Trophoblast cell (in vitro differentiated cells and primary cell): ENCODE measurements around the gene DDX42.

ENCODE experiments used
- DNase-seq, 2 donors: peaks; one replicate each; pipeline ENCODE4 v3.0.0-alpha.2; 2016
- H2AFZ ChIP-seq: 2 replicates; pipeline ENCODE4 v1.6.1; 2013; ENCODE audit warnings: low read length, moderate library complexity, mild to moderate bottlenecking; ENCODE audit not compliant: insufficient read depth, poor library complexity
- H2AK5ac ChIP-seq: 2 replicates; pipeline ENCODE4 v1.6.1; 2013; ENCODE audit warnings: mild to moderate bottlenecking, low read length
- H2BK120ac ChIP-seq: 2 replicates; pipeline ENCODE4 v1.6.1; 2013; ENCODE audit warnings: low read length, mild to moderate bottlenecking, moderate library complexity; ENCODE audit not compliant: insufficient read depth, poor library complexity
- H2BK12ac ChIP-seq: 2 replicates; pipeline ENCODE4 v1.6.1; 2013; ENCODE audit warnings: mild to moderate bottlenecking, low read length, moderate library complexity
- H2BK5ac ChIP-seq: 2 replicates; pipeline ENCODE4 v1.6.1; 2013; ENCODE audit warnings: low read length, low read depth, moderate library complexity, mild to moderate bottlenecking; ENCODE audit not compliant: poor library complexity
- H3K14ac ChIP-seq: 2 replicates; pipeline ENCODE4 v1.6.1; 2013; ENCODE audit warnings: mild to moderate bottlenecking, low read length
- H3K18ac ChIP-seq: 2 replicates; pipeline ENCODE4 v1.6.1; 2013; ENCODE audit warnings: mild to moderate bottlenecking, low read length
- H3K23ac ChIP-seq: 2 replicates; pipeline ENCODE4 v1.6.1; 2013; ENCODE audit warnings: low read length
- H3K27ac ChIP-seq: 2 replicates; pipeline ENCODE4 v1.5.1; 2013; ENCODE audit warnings: low read depth, mild to moderate bottlenecking, inconsistent platforms, low read length, moderate library complexity
- H3K27me3 ChIP-seq: 2 replicates; pipeline ENCODE4 v1.6.1; 2013; ENCODE audit warnings: inconsistent platforms, mild to moderate bottlenecking, low read length, moderate library complexity; ENCODE audit not compliant: insufficient read depth
- H3K36me3 ChIP-seq, 2 experiments: 1 replicate in 1 of 2; 2 replicates in 1 of 2; pipeline ENCODE4 v1.6.1; 2013; ENCODE audit warnings: low read length in 2 of 2, mild to moderate bottlenecking in 2 of 2, moderate library complexity in 1 of 2; ENCODE audit not compliant: insufficient read depth in 2 of 2, control insufficient read depth in 1 of 2
- H3K4ac ChIP-seq: 2 replicates; pipeline ENCODE4 v1.6.1; 2013; ENCODE audit warnings: low read depth, mild to moderate bottlenecking, low read length, moderate library complexity
- H3K4me1 ChIP-seq, 2 experiments: 1 replicate in 1 of 2; 2 replicates in 1 of 2; pipeline ENCODE4 v1.6.1; 2013; ENCODE audit warnings: low read length in 2 of 2, mild to moderate bottlenecking in 2 of 2, moderate library complexity in 1 of 2; ENCODE audit not compliant: insufficient read depth in 2 of 2, control insufficient read depth in 1 of 2
- H3K4me2 ChIP-seq: 2 replicates; pipeline ENCODE4 v1.6.1; 2013; ENCODE audit warnings: inconsistent platforms, mild to moderate bottlenecking, low read length, moderate library complexity
- H3K4me3 ChIP-seq: 2 replicates; pipeline ENCODE4 v1.5.1; 2013; ENCODE audit warnings: mild to moderate bottlenecking, low read depth, low read length, inconsistent platforms
- H3K79me1 ChIP-seq: one replicate; pipeline ENCODE4 v1.6.1; 2013; ENCODE audit warnings: low read length
- H3K79me2 ChIP-seq: 2 replicates; pipeline ENCODE4 v1.6.1; 2013; ENCODE audit warnings: low read length, mild to moderate bottlenecking; ENCODE audit not compliant: control insufficient read depth, insufficient read depth, poor library complexity
- H3K9ac ChIP-seq: 2 replicates; pipeline ENCODE4 v1.6.1; 2013; ENCODE audit warnings: mild to moderate bottlenecking, low read length
- H3K9me3 ChIP-seq: 2 replicates; pipeline ENCODE4 v1.6.1; 2013; ENCODE audit warnings: low read depth, mild to moderate bottlenecking, control low read depth, inconsistent platforms, low read length; ENCODE audit not compliant: insufficient read depth
- H4K12ac ChIP-seq: 2 replicates; pipeline ENCODE4 v1.6.1; 2013; ENCODE audit warnings: low read depth, mild to moderate bottlenecking, low read length, moderate library complexity
- H4K8ac ChIP-seq: 2 replicates; pipeline ENCODE4 v1.6.1; 2013; ENCODE audit warnings: low read depth, mild to moderate bottlenecking, low read length, moderate library complexity
- H4K91ac ChIP-seq: one replicate; pipeline ENCODE4 v1.6.1; 2013; ENCODE audit warnings: low read depth, mild to moderate bottlenecking, low read length, moderate library complexity
- WGBS: extraction: QIAGEN DNeasy Blood & Tissue Kit; methylation state at CpG from one replicate; pipeline ENCODE4 v1.1.7; 2013; ENCODE audit warnings: missing lambda C conversion rate; ENCODE audit not compliant: insufficient read length, insufficient coverage; ENCODE audit errors: extremely low coverage; 5-methylcytosine and 5-hydroxymethylcytosine counted together

DDX42 gene

GRCh38 chr17:63833026-63833740 lies 59.2 kb downstream of the DDX42 start:
- Histone ChIP-seq H3K23ac (no peak overlapping the region), H3K4ac (no peak overlapping the region)

GRCh38 chr17:63833741-63834373 lies 59.9 kb downstream of the DDX42 start:
- no peak for DNase-seq
- Histone ChIP-seq H2BK120ac (no peak overlapping the region), H3K23ac (no peak overlapping the region), H3K79me2 (peaks cover 10% of the 10 kb centered on the region), H4K12ac (peak overlapping the region; percentile 14), H3K9ac (no peak overlapping the region), H3K9me3 (no peaks in the 10 kb centered on the region), H3K4me3 (no peak overlapping the region), H3K27ac (no peak overlapping the region), H3K4ac (no peak overlapping the region), H3K14ac (no peak overlapping the region), H3K18ac (no peak overlapping the region), H4K8ac (no peak overlapping the region), H3K4me2 (no peak overlapping the region), H2BK5ac (no peak overlapping the region), H3K36me3 (peaks cover 72% of the 10 kb centered on the region in 2 experiments), H2BK12ac (no peak overlapping the region), H2AK5ac (no peak overlapping the region), H3K27me3 (no peaks in the 10 kb centered on the region), H3K4me1 (peaks cover 13 to 20% of the 10 kb centered on the region in 2 experiments), H4K91ac (no peak overlapping the region), H2AFZ (no peak overlapping the region), H3K79me1 (no peaks in the 10 kb centered on the region)
- no CpG with 5 or more reads among the region's 15 CpGs for WGBS

More at GRCh38 chr17:63833026-63833740, 59.2 kb downstream of the DDX42 start:
- DNase-seq = no peak
- Histone ChIP-seq H3K4me2 (no peak overlapping the region), H3K4me3 (no peak overlapping the region), H2AK5ac (no peak overlapping the region), H4K91ac (no peak overlapping the region), H3K27ac (no peak overlapping the region), H3K9ac (no peak overlapping the region), H3K36me3 (peaks cover 72% of the 10 kb centered on the region in 2 experiments), H4K8ac (no peak overlapping the region), H2AFZ (no peak overlapping the region), H3K4me1 (peaks cover 6 to 17% of the 10 kb centered on the region in 2 experiments), H2BK120ac (no peak overlapping the region), H3K9me3 (no peaks in the 10 kb centered on the region), H3K79me1 (no peaks in the 10 kb centered on the region), H3K14ac (no peak overlapping the region), H3K18ac (no peak overlapping the region), H2BK12ac (no peak overlapping the region), H4K12ac (no peak overlapping the region), H2BK5ac (no peak overlapping the region), H3K79me2 (peaks cover 7% of the 10 kb centered on the region), H3K27me3 (no peaks in the 10 kb centered on the region)
- WGBS = no CpG with 5 or more reads among the region's 14 CpGs

- no peak overlapping the region for H3K4me2 ChIP-seq
- H3K4me3 ChIP-seq = no peak overlapping the region
- no CpG with 5 or more reads among the region's 13 CpGs for WGBS
Observed at GRCh38 chr17:63834431-63835166, 60.6 kb downstream of the DDX42 start.

GRCh38 chr17:63835167-63835720 lies 61.3 kb downstream of the DDX42 start:
- Histone ChIP-seq H3K9me3 (no peaks in the 10 kb centered on the region), H2BK12ac (no peak overlapping the region), H3K18ac (peak overlapping the region; percentile 25), H2AFZ (no peak overlapping the region), H3K27me3 (no peaks in the 10 kb centered on the region), H3K23ac (no peak overlapping the region), H3K4me2 (no peak overlapping the region), H3K4ac (no peak overlapping the region), H2BK5ac (no peak overlapping the region), H3K9ac (no peak overlapping the region), H4K12ac (no peak overlapping the region), H3K79me1 (no peaks in the 10 kb centered on the region), H3K4me3 (no peak overlapping the region), H3K36me3 (peaks cover 59 to 63% of the 10 kb centered on the region in 2 experiments), H4K91ac (no peak overlapping the region), H3K14ac (no peak overlapping the region), H3K27ac (peak overlapping the region; percentile 8), H2AK5ac (no peak overlapping the region), H2BK120ac (no peak overlapping the region), H3K4me1 (peaks cover 16 to 28% of the 10 kb centered on the region in 2 experiments), H4K8ac (no peak overlapping the region), H3K79me2 (peaks cover 10% of the 10 kb centered on the region)
- DNase-seq = no peak
- no CpG with 5 or more reads among the region's 9 CpGs for WGBS

More at GRCh38 chr17:63834431-63835166, 60.6 kb downstream of the DDX42 start:
- Histone ChIP-seq H2AFZ (no peak overlapping the region), H3K79me2 (peaks cover 10% of the 10 kb centered on the region), H4K8ac (no peak overlapping the region), H2BK5ac (no peak overlapping the region), H3K18ac (no peak overlapping the region), H2BK120ac (no peak overlapping the region), H3K9ac (no peak overlapping the region), H3K4ac (no peak overlapping the region), H3K9me3 (no peaks in the 10 kb centered on the region), H3K27ac (peak overlapping the region; percentile 8), H3K23ac (no peak overlapping the region), H3K4me1 (peaks cover 15 to 26% of the 10 kb centered on the region in 2 experiments), H2AK5ac (no peak overlapping the region), H3K36me3 (peaks cover 65 to 69% of the 10 kb centered on the region in 2 experiments), H4K12ac (no peak overlapping the region), H3K14ac (no peak overlapping the region), H2BK12ac (no peak overlapping the region), H3K27me3 (no peaks in the 10 kb centered on the region), H4K91ac (no peak overlapping the region), H3K79me1 (no peaks in the 10 kb centered on the region)
- DNase-seq = peak; percentile 95 to 96
